Activated T-cell treated with anti-CD3 and anti-CD28 coated beads for 48 hours (primary cell): ENCODE data around the gene RPS14.

ENCODE experiments used
- DNase-seq: peaks from one replicate; pipeline ENCODE4 v3.0.0-alpha.2; 2020; ENCODE audit warnings: low read depth

RPS14 gene

DNA sequence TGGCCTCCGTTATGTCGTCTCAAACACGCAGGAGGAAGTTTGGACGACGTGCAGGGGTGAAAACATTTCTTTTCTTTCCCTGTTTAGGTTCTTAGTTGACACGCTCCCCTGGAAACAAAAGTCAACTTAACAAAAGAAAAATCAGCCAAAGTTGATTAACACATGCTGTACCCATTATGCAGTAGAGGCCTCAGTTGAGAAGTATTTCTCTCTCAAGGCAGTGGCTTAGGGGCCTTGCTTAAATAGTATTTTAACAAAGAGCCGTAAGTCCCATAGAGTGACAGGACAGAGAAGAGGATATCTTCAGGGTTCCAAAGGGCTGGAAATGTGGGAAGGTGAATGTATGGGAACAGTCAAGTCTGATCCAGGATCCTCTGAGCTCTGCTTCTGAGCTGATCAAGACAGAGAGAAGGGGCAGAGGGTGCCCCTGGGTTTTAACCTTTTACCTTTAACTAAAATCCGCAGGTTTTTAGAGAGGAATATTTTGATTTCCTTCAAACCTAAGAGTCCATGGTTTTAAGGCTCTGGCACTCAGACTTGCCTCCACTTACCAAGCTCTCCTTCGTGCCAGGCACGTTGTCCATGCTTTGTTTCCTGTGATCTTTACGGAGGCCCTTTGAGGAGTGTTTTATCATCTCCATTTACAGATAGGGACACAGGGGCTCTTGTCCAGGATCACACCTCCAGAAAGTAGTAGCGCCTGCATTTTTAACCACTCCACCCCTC, 36.2 kb downstream of the RPS14 start:
- DNase-seq: no peak

DNA sequence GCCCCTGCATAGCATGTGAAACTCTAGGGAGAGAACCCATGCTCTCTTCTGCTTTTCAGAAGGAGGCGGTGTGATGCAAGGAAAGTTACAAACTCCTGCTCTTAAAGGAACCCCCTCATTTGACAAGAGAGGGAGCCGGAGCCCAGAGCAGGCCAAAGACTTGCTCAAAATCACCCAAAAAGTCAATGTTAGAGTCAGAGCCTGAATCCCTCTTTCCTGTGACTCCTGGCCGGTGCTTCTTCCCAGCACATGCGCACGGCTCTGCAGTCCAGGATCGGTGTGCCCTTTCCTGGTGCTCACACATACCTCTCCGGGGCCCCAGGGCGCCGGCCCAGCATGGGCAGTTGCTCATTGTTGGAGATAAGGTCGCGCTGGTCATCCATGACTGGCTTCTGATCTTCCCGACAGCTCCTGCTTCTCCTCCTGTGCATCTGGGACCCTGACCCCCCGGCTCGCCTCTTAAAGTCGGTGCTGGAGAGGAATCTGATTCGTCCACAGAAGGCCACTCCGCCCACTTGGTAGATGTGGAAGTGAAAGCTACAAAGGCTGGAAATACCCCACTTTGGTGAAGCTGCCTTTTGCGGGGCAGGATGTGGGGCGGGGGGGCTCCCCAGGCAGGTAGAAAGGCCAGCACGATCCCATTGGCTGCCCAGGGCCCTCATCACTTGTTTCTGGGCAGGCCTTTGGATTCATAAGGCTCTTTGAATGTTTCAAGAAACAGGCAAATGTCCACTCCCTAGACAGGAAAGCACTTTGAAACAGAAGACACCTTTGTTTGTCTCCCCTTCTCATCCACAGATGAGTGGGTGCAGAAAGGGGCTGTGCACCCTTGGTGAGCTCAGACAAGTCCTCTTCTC, 37.0 kb downstream of the RPS14 start, which contains the start of gene CD74:
CD74 (minus strand) TSS at position 592 of the 857 bp plus-strand sequence; CDS start at position 431, 161 bp downstream.
- peak; percentile 85 for DNase-seq

DNA sequence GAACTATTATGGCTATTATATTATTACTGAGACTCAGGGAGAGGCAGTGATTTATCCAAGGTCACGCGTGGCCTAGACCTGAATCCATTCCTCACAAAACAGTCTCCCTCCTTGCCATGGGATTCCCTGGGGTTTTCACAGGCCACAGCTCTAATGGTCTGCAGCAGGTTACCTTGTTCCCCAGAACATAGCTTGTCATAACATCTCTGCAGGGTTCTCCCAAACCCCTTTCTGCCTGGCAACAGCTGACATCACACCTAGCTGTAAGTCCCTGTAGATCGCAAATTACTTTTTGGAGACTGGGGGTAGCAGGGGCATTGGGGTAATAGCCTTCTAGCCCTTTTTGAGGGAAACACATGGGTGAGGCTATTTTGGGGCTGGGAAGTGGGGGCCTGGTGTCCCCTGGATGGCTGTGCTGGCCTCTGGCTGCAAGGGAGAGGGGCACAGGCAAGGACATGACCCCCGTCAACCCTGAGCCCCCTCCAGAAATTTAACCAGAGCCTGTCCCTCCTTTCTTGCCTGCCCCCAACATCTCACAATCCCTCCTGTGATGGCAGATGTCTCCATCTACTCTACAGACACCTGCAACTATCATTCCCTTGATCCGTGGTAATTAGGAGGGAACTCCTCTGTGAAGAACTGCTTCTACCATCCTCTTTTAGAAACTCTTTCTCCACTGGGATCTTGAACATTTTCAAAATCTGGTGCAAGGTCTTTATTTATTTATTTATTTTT, 38.1 kb downstream of the RPS14 start:
- peak; percentile 41 for DNase-seq

DNA sequence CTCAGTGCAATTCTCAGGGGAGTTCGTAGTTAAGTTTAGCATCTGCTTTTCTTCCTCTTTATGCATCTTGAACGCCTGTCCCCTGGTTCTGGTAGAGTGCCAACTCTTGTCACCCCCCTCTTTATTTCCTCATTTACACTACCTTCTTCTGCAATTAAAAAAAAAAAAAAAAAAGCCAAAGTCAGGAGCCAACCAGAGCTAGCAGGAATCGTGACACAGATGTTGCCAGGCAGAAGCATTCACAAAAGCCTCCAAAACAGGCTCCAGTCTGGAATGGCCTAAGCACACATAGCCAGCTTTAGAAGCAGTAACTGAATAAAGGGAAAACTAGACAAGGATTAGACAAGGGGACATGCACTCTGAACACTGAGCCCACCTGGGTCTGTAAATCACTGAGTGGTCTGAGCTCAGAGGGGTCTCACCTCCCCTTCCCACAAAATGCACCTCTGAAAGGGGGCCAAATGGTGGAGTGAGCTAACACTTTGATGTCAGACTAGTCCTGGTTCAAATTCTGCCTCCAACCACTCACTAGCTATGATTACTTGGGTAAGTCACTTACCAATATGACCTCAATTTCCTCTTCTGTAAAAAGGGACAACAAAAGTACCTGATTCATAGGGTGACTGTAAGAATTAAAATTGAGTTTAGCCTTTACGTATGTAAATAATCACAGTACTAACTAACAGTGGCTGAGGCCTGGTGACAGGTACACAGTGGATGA, 38.9 kb downstream of the RPS14 start:
- no peak for DNase-seq

DNA sequence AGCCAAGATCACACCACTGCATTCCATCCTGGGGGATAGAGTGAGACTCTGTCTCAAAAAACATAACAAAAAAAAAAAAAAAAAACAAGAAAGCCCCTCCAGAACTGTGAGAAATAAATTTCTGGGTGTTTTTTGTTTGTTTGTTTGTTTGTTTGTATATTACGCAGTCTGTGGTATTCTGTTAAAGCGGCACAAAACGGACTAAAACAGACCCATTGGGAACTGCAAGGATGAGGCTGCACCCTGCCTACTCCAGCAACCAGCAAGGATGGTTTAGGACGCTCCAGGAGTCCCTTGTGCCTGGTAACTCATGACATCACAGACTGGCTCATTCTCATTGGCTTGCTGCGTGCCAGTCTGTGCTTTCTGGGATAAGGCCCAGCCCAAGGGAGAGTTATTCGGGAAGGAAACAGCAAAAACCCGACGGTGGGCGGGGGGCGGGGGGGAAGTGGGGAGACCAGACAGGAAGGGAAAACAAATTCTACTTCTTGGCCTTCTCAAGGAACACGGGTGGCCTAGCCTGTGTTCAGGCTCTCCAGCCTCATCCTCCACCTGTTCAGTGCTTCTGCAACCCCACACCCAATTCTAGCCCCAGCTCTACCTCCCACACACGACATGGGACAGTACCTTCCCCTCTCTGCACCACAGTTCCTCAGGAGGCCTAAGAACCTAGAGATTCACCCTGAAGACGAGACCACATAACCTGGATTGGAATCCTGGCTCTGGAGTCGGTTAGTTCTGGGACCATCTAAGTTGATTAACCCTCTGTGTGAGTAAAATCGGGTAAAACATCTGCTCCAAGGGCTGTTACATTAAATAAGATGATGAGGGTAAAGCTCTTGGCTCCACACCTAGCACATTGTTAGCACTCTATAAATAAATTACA, 39.7 kb downstream of the RPS14 start:
- DNase-seq: no peak

DNA sequence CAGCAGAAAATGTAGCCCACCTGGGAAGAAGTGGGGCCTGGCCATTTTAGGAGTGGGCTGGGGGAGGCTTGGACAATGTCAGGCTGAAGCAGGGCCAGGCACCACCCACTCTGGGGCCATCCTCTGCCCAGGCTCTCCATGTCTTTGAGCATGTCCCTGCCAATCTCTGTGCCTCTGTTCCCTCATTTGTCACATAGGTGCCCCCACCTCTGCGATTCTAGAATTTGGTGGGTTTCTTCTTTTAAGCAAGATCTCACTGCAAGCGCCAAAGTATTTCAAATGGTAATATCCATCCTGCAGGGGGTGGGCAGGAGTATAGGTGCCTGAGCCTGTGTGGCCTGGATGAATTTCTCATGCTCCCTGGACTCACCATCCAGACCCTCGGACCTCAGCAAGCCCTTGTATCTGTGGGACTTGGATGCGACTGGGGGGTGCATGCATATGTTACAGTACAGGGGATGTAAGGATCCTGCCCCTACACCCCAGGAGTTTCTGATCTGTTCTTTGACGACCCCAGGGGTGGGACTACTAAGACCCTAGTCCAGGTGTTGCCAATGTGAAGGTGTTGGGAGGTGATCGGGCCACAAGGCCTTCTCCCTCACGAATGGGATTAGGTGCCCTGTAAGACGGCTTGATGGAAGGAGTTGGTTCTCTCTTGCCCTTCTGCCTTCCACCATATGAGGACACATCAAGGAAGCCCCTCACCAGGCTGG, 41.2 kb downstream of the RPS14 start:
- no peak for DNase-seq

DNA sequence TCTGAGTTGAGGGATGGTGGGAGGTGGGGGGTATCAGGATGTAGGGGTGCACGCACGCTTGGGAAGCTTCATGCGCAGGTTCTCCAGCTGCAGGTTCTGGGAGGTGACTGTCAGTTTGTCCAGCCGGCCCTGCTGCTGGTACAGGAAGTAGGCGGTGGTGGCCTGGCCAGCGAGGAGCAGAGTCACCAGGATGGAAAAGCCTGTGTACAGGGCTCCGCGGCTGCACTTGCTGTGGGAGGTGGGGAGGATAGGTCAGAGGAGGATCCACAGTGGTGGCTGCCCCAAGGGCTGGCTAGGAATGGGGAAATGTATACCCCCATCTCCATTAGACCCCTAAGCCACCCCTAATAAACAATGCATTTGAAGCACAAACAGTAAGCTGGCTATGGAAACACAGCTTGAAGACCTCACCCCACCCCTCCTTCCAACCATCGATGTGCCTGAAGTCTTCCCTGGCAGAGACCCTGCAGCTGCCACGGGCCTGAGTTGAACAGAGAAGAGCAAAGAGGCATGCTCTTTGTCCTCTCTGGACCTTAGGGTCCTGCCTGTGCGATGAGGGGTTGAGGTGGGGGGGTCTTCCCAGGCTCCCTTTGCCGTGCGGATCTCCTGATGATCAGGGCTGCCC, 42.3 kb downstream of the RPS14 start:
- no peak for DNase-seq

DNA sequence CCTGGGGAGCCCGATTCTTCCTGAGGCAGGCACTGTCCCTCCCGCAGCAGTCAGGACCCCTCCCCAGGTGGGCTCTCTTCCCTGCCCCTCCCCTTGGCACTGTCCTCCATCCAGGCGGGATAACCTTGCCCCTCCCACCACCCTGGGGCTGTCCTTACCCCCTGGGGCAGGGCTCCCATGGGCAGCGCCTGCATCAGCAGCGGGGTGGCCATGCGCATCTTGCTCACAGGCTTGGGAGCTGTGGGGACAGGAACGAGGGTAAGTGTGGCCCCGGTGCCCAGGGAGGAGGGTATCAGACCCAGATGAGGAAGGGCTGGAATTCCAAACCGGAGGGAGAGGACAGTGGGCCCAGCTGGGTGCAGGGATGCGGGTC, 42.8 kb downstream of the RPS14 start:
- DNase-seq: no peak

DNA sequence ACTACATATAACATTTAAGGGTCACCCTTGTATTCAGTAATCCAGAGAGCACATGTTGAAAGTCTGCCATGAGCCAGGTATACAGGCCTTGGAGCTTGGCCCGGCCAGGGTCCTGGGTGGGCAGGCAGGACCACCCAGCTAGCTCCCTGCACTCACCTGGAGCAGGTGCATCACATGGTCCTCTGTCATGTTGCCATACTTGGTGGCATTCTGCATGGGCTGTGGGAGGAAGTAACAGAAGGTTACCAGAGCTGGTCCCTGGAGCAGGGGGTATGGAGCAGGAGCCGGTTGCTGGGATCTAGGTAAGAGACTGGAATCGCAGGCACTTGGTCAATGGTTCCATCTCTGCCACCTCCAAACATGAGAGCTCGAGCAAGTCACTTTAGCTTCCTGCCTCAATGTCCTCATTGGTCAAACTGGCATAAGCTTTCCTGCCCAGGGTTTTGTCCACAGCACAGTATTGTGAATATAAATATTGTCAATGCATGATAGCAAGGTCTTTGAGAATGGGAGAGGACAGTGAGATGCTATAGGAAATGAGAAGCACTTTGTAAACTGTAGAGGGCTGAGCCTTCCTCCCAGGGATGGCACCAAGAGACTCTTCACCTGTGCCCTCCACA, 43.3 kb downstream of the RPS14 start:
- no peak for DNase-seq

DNA sequence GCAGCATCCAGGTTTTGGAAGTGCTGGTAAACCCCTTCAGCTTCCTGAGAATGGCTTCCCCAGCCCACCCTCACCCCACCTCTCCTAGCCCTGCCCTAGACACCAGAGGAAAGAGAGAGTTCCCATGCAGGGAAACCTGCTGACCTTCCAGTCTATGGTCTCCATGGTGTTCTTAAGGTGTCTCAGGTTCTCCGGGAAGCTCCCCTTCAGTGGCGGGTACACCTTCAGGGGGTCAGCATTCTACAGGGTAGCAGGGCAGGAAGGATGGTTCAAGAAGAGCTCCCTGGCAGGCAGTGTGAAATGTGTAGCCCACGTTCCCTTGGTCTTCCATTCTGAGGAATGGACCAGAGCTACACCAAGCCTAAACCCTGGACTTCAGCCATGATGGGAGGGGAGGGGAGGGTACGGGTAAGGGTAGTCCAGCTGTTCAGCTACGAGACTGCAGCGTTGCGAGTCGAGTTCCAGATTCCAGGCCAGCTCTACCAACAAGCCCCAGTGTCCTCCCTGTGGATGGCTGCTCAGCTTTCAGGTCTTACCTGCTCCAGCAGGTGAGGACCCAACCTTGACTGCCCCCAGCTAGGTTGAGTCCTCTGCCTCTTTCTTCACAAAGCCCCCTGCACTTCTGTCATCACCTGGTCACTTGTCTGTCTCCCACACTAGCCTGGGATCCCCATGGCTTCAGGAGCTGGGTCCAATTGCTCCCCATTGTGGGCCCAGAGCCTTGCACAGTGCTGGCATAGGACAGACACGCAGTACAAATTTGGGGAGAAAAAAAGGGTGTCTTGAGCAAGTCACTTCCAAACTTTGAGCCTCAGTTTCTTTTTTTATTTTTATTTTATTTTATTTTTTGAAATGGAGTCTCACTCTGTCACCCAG, 44.4 kb downstream of the RPS14 start:
- DNase-seq: no peak

DNA sequence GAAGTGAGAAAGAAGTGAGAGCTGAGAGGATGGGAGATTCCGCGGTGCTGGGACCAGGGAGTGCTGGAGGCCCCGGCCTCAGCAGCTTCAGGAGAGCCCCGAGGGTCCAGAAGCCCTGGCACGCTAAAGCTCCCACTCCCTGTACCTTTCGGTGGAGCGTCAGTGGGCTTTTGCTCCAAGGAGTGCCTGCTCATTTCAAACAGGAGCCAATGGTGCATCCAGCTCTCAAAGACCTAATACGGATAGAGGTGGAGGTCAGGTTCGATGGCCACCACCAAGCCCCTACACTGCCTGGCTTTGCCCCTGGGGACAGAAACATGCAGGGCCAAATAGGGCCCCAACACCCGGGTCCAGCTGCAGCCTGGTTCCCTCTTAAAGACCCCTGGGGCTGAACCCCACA, 45.0 kb downstream of the RPS14 start:
- no peak for DNase-seq

DNA sequence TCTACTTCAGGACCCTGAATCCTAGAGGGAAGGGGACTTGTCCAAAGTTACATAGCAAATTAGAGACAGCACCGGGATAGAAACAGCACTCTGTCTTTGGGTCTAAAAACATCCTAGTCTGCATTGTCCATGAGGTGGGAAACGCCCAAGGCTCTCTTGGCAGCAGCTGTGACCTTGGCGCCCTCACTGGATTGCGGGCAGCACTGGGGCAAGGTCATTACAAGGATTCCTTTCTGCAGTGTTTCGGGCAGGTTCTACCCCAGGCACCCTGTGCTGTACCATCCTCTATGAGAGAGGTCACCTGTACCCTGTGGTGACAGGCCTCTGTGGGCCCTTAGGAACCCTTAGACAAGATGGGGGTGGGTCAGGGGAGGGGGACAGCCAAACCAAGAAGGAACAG, 45.4 kb downstream of the RPS14 start:
- no peak for DNase-seq

DNA sequence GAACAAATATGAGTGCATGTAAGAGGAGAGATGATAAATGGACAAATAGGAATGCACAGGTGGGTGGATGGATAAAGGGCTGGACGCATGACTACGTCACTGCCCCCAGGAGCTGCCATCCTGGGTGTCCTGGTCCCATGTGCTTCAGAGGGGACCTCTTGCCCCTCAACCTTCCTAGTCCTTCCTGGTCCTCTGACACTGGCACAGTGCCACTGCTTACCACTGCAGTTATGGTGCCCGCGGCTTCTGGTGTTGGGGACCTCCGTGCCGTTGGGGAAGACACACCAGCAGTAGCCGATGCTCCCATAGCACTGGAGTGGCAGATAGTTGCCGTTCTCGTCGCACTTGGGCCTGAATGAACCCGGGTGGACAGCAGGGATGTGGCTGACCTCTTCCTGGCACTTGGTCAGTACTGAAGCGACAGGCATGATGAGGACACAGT, 46.6 kb downstream of the RPS14 start:
- DNase-seq: no peak

DNA sequence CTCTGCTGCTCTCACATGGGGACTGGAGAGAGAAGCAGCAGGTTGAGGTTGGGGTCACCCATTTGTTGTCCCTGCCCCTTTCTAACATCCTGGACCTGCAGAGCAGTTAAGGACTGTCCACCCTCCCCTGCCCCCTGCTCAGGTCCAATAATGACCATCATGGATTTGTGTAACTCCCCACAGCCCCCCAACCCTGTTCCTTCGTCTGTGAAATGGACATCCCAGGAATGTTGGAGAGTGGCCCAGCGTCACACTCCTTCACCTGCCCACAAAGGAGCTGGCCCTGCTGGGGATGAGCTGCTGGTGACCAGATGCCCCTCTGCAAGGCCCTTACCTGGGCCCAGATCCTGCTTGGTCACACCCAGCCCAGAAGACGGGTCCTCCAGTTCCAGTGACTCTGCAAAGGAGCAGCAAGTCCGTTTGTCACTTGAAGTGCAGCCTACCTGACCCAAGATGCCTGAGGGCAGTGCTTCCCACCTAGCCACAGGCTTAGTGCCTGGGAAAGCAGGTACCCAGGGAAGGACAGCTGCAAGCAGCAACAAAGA, 47.2 kb downstream of the RPS14 start:
- no peak for DNase-seq

DNA sequence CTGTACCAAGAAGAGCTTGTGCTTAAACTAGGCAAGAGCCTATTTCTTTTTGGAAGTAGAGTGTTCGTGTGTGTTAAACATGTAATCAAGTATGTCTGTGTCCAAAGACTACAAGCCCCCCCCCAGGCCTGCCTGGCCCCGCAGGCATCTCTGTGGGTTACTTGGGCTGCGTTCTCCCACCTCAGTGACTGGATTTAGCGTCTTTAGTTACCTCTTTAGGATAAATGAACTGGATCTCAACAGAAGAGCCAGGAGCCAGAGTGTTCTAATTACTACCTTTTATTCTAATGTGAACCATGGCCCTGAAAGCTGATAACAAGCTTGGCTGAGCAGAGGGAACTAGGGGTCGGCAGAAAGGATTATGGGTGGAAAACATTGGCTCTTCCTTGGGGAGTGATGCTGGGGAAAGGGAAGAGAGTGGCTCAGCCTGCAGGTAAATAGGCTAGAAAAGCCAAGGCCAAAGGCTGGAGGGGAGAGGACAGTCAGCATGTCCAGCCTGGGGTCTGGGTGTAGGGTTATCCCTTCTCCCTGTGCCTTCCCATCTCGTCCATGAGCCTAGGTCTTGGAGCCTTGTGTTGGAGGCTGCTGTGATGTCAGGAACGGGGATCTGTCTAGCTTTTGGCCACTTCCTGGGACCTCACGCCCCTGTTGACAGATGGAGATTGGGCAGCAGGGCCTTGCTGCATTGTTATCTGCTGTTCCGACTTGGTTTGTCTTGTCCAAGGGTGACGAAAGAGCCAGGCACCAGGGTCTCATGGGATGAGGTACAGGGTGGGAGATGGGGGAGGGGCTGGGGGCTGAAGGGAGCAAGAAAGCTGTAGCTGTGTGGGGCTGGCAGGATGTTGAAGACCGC, 47.9 kb downstream of the RPS14 start:
- DNase-seq: no peak

DNA sequence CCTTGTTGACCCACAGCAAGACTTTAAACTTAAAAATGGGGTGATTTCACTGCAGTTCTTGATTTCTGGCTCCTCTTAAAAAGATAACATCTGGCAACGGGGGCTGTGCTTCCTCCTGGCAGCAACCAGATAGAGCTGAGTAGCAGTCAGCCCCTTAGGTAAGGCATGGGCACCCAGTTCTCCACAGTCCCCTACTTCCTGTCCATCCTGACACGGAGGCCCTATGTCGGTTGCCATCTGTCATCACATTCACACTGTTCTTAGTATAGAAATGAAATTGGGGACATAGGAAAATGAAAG, 48.5 kb downstream of the RPS14 start:
- no peak for DNase-seq

DNA sequence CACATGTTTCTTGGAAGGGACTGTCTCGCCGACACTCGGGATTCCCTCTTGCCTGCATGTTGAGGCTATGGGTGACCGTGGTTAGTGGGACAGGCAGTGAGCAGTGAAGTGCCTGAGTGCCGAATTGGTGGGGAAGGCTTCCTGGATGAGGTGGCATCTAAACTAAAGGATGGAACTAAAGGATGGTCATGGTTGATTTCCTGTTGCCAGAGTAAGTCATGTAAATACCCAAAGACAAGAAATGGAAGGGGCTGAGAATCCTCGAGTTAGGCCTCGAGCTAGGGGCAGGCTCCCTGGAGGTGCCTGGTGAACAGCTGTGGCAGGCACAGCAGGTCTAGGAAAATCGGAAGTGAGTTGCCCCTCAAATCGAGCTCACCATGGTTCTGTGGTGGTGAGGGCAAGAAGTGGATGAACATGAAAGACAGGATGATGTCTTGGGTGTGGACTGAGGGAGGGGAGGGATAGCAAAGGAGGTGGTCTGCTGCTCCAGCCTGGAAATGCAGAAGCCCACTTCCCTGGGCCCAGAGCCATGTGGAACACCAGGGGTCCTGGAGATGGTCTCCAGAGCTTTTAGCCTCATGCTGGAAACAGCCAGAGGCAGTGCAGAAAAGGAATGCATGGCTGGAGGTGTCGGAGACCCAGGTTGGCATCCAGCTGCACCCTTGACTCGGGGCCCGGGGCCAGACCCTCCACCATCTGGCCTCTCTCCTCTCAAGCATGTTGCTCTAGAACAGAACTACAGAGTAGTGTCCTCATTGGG, 49.0 kb downstream of the RPS14 start:
- DNase-seq: no peak
